ENCODE results near the gene SYNGR3. TPM values are rescaled to one million over a fixed set of nuclear protein-coding genes. Genes with fewer than 3 reads are reported as not detected.

The SYNGR3 gene
- total and polyA plus RNA-seq, 10 donors, result 0.85 to 11.4 (median 2.8) TPM

- 34 to 52% (median 43%) methylated on average over 15 to 21 of the region's 21 CpGs for WGBS, 5 donors
- peak in 7 of 11 experiments; percentile 14 to 53 (median 33) for TF ChIP-seq CTCF (IDR thresholded peaks at IDR 0.05 in 8 of 11, conservative IDR thresholded peaks at IDR 0.05 in 3 of 11)
- TF ChIP-seq POLR2AphosphoS5 (IDR thresholded peaks at IDR 0.05), result peak in 2 of 3 donors; percentile 49 to 61
- TF ChIP-seq POLR2A (IDR thresholded peaks at IDR 0.05), result no peak
- Histone ChIP-seq H3K27me3 (replicated peaks in 1 of 7) (no peaks in the 10 kb centered on the region), H3K9me3 (no peaks in the 10 kb centered on the region), H3K4me3 (peak overlapping the region in 1 of 8 donors; percentile 35), H3K27ac (peak overlapping the region in 5 of 8 donors; percentile 23 to 95 (median 49)), H3K4me1 (peaks cover 54 to 75% (median 68%) of the 10 kb centered on the region in 6 donors), H3K36me3 (peaks cover 5 to 48% (median 29%) of the 10 kb centered on the region in 6 donors)
- DNase-seq, result peak; percentile 82
- intact Hi-C loops (cut with DNase I; ENCODE audit: low total_unique reads), result no loop called here
These were observed 15.9 kb downstream of the SYNGR3 start for GRCh38 chr16:2005646-2006045.

GRCh38 chr16:2006317-2006716 is 16.5 kb downstream of the SYNGR3 start:
- H3K36me3 ChIP-seq, result peaks cover 5 to 42% (median 22%) of the 10 kb centered on the region in 6 donors
- 83 to 97% (median 89%) methylated on average over 8 of the region's 8 CpGs for WGBS, 5 donors
- no peaks in the 10 kb centered on the region for H3K27me3 ChIP-seq (replicated peaks in 1 of 7)
- no peak for TF ChIP-seq POLR2AphosphoS5 (IDR thresholded peaks at IDR 0.05)
- TF ChIP-seq CTCF (IDR thresholded peaks at IDR 0.05 in 8 of 11, conservative IDR thresholded peaks at IDR 0.05 in 3 of 11), result no peak
- TF ChIP-seq POLR2A (IDR thresholded peaks at IDR 0.05), result no peak
- H3K27ac ChIP-seq, result peak overlapping the region in 5 of 8 donors; percentile 23 to 95 (median 93)
- intact Hi-C loops (cut with DNase I; ENCODE audit: low total_unique reads), result no loop called here
- H3K9me3 ChIP-seq, result no peaks in the 10 kb centered on the region
- H3K4me1 ChIP-seq, result peaks cover 54 to 76% (median 69%) of the 10 kb centered on the region in 6 donors
- H3K4me3 ChIP-seq, result no peak overlapping the region
- DNase-seq, result peak; percentile 65

GRCh38 chr16:2007081-2007836 is 17.5 kb downstream of the SYNGR3 start:
- peaks cover 5 to 32% (median 13%) of the 10 kb centered on the region in 6 donors for H3K36me3 ChIP-seq
- H3K9me3 ChIP-seq, result no peaks in the 10 kb centered on the region
- no peak for TF ChIP-seq CTCF (IDR thresholded peaks at IDR 0.05 in 8 of 11, conservative IDR thresholded peaks at IDR 0.05 in 3 of 11)
- DNase-seq, result peak; percentile 74
- peak overlapping the region in 5 of 8 donors; percentile 69 to 97 (median 90) for H3K4me3 ChIP-seq
- no peaks in the 10 kb centered on the region for H3K27me3 ChIP-seq (replicated peaks in 1 of 7)
- WGBS, 5 donors, result 62 to 77% (median 75%) methylated on average over 12 to 16 of the region's 16 CpGs
- H3K4me1 ChIP-seq, result peaks cover 54 to 76% (median 69%) of the 10 kb centered on the region in 6 donors
- intact Hi-C loops (cut with DNase I; ENCODE audit: low total_unique reads), result no loop called here
- H3K27ac ChIP-seq, result peak overlapping the region in 5 of 8 donors; percentile 89 to 95 (median 94)

- Histone ChIP-seq H3K27ac (peak overlapping the region in 7 of 8 donors; percentile 88 to 95 (median 93)), H3K27me3 (replicated peaks in 1 of 7) (no peaks in the 10 kb centered on the region), H3K9me3 (no peaks in the 10 kb centered on the region), H3K4me1 (peaks cover 54 to 73% (median 69%) of the 10 kb centered on the region in 6 donors), H3K36me3 (peaks cover 2 to 24% (median 5%) of the 10 kb centered on the region in 6 donors), H3K4me3 (peak overlapping the region; percentile 50 to 97 (median 88))
- WGBS, 5 donors, result 12 to 26% (median 16%) methylated on average over 15 of the region's 15 CpGs
- TF ChIP-seq POLR2A (IDR thresholded peaks at IDR 0.05) (no peak), POLR2AphosphoS5 (IDR thresholded peaks at IDR 0.05) (peak in 2 of 3 donors; percentile 38 to 48)
- DNase-seq, result peak; percentile 79
- intact Hi-C loops (cut with DNase I; ENCODE audit: low total_unique reads), result no loop called here
These were observed 18.3 kb downstream of the SYNGR3 start for GRCh38 chr16:2008009-2008526.

All from spleen (tissue), 11 donors.